HG02610 (cell line): ENCODE results near the gene LARGE1.

Source experiments
- ATAC-seq: cut with Tn5 transposase; IDR thresholded peaks from one replicate; pipeline ENCODE4 v1.9.1; 2021; ENCODE audit warnings: mild to moderate bottlenecking, moderate library complexity; ENCODE audit not compliant: unreplicated experiment

LARGE1 gene

DNA sequence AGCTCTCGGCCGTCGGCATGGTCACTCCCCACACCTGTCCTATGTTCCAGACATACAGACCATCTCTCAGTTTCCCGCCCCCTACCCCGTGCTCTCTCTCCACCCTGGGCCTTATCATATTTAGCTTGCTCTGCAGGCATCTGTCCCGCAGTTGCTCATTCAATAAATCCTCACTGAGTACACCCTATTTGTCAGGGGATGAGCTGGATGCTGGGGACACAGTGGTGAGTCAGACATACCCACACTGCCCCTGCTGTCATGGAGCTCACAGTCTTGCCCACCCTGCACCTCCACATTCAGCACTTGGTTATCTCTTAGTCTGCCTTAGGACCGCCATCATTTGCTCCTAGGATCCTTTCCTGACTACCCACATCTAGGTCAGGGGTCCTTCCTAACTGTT is 313.8 kb downstream of the LARGE1 start:
- no peak for ATAC-seq

GRCh38 chr22:33605666-33606065 is 314.6 kb downstream of the LARGE1 start:
- no peak for ATAC-seq

- ATAC-seq = no peak
These were observed 315.1 kb downstream of the LARGE1 start for GRCh38 chr22:33605221-33605620.

GRCh38 chr22:33601062-33601461 is 319.2 kb downstream of the LARGE1 start:
- no peak for ATAC-seq

DNA sequence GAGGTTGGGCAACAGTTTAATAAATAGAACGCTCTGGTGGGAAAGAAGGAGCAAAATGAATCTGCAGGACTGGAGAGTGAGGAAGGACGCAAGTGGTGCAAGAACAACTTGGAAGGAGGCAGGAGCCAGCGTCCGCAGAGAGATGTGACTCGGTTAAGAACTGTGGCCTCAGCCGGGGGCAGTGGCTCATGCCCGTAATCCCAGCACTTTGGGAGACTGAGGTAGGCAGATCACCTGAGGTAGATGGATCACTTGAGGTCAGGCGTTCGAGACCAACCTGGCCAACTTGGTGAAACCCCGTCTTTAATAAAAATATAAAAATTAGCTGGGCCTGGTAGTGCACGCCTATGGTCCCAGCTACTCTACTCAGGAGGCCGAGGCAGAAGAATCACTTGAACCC is 319.7 kb downstream of the LARGE1 start:
- ATAC-seq = no peak

GRCh38 chr22:33600113-33600512 is 320.2 kb downstream of the LARGE1 start:
- ATAC-seq = no peak

GRCh38 chr22:33599596-33599995 is 320.7 kb downstream of the LARGE1 start:
- ATAC-seq = no peak

DNA sequence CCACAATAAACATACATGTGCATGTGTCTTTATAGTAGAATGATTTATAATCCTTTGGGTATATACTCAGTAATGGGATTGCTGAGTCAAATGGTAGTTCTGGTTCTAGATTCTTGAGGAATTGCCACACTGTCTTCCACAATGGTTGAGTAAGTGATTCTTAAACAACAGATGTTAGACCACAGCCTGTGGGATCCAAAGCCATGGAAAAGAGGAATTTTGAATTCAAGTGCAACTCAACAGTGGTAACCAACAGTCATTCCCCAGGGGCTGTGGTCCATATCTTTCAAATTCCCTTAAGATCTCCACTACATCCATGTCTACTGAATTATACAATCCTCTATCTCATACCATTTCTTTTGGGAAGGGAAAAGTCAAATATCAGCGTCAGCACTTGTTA is 321.5 kb downstream of the LARGE1 start:
- ATAC-seq = no peak

DNA sequence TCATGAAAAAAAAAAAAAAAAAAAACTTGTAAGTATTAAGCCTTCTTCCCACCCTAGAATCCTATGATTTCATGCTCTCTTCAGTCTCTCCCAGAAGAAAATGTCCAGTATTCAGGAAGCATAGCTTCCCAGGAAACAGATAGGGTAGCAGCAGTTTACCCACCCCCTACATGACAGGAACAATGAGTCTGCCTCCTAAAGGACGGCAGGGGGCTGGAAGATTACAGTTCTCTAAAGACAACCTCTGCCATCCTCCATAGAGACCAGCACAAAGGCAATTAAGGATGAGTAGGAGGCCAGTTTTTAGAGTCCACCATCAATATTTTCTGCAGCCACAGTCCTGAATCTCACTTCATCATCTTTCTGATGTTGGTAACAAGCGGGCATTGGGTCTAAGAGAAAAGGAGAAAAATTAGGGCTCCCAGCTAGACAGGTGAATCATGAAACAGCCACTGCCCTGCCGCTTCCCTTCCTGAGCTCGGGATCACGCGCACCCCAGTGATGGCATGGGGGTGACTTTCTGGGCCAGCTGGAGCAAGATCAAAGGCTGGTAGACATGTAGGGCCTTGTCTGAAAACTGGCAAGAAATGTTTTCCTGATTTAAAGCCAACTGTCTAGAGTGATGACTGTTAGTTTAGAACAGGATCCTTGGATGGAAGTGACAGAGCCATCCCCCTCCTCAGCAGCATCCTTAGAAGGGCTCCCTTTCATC is 322.8 kb downstream of the LARGE1 start:
- ATAC-seq = no peak

- no peak for ATAC-seq
These were observed 326.5 kb downstream of the LARGE1 start for GRCh38 chr22:33593818-33594217.

- no peak for ATAC-seq
These were observed 328.3 kb downstream of the LARGE1 start for GRCh38 chr22:33591946-33592345.

DNA sequence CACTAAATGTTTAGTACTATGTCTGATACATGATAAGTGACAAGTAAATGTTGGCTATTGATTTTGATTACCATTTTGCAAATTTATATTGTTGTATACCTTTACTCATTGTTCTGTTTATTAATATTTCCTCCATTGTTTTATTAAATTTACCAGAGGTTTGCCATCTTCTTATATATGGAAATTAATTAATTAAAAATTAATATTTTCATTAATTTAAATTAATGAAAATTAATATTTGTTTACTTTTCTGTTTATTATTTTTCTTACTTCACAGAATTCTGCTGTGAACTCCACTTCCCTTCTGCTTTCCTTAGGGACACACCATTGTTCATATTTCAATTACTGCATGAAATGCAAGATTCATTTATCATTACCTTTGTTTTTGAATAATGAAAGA is 331.0 kb downstream of the LARGE1 start:
- ATAC-seq = no peak

- no peak for ATAC-seq
These were observed 331.4 kb downstream of the LARGE1 start for GRCh38 chr22:33588860-33589259.

GRCh38 chr22:33584152-33584551 is 336.1 kb downstream of the LARGE1 start:
- no peak for ATAC-seq

DNA sequence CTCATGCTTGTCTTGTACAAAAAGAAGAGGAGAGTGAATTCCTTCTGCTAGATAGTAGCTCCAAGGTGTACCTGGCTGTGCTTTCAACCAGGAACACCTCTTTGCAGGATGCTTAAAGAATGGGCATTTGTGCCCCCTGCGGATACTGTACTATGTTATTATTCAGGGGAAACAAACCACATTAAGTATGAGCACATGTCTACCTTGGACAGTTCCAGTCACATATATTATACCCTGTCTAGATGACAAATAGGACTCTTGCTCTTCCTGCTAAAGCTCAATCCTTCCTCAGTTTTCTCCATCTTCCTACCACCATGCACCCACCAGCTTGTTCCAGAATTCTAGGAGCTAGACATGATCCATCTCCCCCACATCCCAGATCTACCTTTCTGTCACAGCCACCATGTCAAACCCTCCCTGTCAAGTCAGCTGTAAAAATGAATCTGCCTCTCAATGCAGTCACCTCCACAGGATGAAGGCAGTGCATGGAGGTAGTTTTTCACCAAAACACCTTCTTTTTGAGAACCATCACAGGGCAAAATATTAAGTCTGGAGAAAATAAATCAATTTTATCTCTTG is 337.4 kb downstream of the LARGE1 start:
- ATAC-seq = no peak

GRCh38 chr22:33580310-33580709 is 340.0 kb downstream of the LARGE1 start:
- ATAC-seq = no peak

GRCh38 chr22:33579448-33580093 is 340.7 kb downstream of the LARGE1 start:
- no peak for ATAC-seq

- no peak for ATAC-seq
These were observed 341.5 kb downstream of the LARGE1 start for GRCh38 chr22:33578752-33579151.

- ATAC-seq = no peak
These were observed 342.3 kb downstream of the LARGE1 start for GRCh38 chr22:33577862-33578411.

GRCh38 chr22:33576205-33576604 is 344.1 kb downstream of the LARGE1 start:
- ATAC-seq = no peak

DNA sequence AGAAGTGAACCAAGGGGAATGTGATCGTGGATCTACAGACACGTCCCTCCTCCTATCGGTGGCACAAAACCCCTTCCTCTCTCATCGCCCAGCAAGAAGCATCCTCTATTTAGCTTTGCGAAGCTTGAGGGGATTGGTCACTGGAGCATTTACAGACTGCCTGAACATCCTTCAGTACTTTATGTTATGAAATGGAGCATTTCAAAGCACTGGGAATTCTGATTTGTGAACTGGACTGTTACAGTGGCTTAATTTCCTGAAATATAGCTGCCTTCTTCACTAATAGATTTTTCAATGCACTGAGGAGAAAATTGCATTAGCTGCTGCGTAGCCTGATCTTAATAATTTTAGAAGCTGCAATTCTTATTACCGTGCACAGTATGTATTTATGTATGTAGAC is 344.5 kb downstream of the LARGE1 start:
- ATAC-seq = no peak

DNA sequence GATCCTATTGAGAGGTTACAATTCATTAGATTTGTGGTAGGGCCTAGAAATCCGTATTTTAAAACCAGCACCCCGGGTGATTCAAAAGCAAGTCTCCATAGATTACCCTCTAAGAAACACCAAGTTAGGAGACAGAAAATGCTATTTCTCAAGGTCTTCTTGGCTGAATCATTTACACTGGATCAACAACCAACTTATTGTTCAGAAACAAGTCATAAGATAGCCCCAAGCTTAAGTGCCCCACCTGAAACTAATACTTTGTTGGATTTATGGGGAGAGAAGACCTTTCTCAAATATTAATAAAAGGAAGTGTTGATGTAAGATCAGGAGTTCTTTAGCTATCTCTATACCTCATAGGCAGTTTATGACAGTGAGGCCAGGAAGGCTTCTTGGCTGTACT is 345.2 kb downstream of the LARGE1 start:
- no peak for ATAC-seq
